Mucosa of rectum (tissue), 2 donors: ENCODE data around the gene COL5A2.

Experiments used
- H3K27ac ChIP-seq, 2 donors: one replicate each; pipeline ENCODE4 v1.7.0; 2013; ENCODE audit warnings: inconsistent platforms in 2 of 2, low read depth in 2 of 2, low read length in 2 of 2
- H3K27me3 ChIP-seq, 2 donors: one replicate each; pipeline ENCODE4 v1.7.0; 2013; ENCODE audit warnings: low read length in 2 of 2; ENCODE audit not compliant: control insufficient read depth in 2 of 2, insufficient read depth in 2 of 2
- H3K36me3 ChIP-seq, 2 donors: one replicate each; pipeline ENCODE4 v1.7.0; 2013; ENCODE audit warnings: low read length in 2 of 2; ENCODE audit not compliant: control insufficient read depth in 2 of 2, insufficient read depth in 2 of 2
- H3K4me1 ChIP-seq, 2 donors: one replicate each; pipeline ENCODE4 v1.7.0; 2013; ENCODE audit warnings: low read length in 2 of 2, mild to moderate bottlenecking in 1 of 2; ENCODE audit not compliant: control insufficient read depth in 2 of 2, insufficient read depth in 2 of 2
- H3K4me3 ChIP-seq, 2 donors: one replicate each; pipeline ENCODE4 v1.7.0; 2013; ENCODE audit warnings: low read length in 2 of 2
- H3K9ac ChIP-seq, 2 donors: one replicate each; pipeline ENCODE4 v1.7.0; 2013; ENCODE audit warnings: low read length in 2 of 2, low read depth in 1 of 2, mild to moderate bottlenecking in 1 of 2
- H3K9me3 ChIP-seq, 2 donors: one replicate each; pipeline ENCODE4 v1.7.0; 2013; ENCODE audit warnings: low read length in 2 of 2; ENCODE audit not compliant: control insufficient read depth in 2 of 2
- donor health status: healthy.
- donor health status: Normal muscosa, but diverticular disease.

The COL5A2 gene

DNA sequence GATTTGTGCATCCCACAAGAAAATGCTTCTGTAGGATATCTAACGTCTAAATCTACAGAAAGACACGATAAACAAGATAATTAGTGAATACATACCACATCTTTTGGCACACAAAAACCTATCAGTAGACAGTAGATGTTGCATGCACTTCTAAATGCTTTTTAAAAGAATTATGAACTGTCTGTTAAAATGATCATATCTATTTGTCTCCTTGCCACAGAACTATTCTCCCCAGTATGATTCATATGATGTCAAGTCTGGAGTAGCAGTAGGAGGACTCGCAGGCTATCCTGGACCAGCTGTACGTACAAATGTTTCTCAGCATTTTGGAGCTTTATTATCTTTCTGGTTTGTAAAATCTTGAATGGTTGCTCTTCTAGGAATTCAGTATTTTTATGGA is 192.7 kb downstream of the COL5A2 start:
- no peaks in the 10 kb centered on the region for H3K4me1 ChIP-seq
- H3K9me3 ChIP-seq = no peaks in the 10 kb centered on the region
- H3K4me3 ChIP-seq = no peak overlapping the region
- no peaks in the 10 kb centered on the region for H3K27me3 ChIP-seq
- H3K27ac ChIP-seq = no peak overlapping the region
- no peak overlapping the region for H3K9ac ChIP-seq
- H3K36me3 ChIP-seq = no peaks in the 10 kb centered on the region

DNA sequence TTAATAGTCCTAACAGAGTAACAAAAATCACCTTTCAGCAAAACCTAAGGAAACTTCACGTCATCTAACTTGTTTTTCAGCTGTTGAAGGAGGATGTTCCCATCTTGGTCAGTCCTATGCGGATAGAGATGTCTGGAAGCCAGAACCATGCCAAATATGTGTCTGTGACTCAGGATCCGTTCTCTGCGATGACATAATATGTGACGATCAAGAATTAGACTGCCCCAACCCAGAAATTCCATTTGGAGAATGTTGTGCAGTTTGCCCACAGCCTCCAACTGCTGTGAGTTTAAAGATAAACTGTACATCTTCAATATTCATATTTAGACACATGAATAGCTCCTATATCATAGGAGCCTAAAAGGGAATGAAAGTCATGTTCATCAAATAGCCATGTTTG is 194.9 kb downstream of the COL5A2 start:
- H3K4me3 ChIP-seq = peak overlapping the region in 1 of 2 donors; percentile 6
- H3K36me3 ChIP-seq = no peaks in the 10 kb centered on the region
- H3K27me3 ChIP-seq = no peaks in the 10 kb centered on the region
- peak overlapping the region in 1 of 2 donors; percentile 20 for H3K27ac ChIP-seq
- no peak overlapping the region for H3K9ac ChIP-seq
- H3K9me3 ChIP-seq = no peaks in the 10 kb centered on the region
- no peaks in the 10 kb centered on the region for H3K4me1 ChIP-seq

DNA sequence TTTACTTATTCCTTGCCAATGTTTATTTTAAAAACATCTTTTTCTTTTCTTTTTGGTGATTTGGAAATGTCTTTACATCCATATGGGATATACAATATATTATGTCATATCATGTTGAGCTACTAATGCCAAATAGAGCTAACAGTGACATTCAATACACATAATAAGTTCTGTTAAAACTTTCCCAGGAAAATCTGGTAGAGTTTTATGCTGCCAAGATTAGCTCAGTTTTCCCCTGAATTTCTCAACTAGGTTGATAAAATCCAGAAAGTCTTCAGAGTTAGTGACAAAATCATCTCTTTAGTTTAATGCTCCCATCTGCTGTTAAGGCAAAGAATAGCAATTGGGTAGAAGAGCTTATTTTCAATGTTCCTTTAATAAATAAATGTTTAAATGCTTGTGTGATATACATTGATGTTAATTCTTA is 195.5 kb downstream of the COL5A2 start:
- H3K36me3 ChIP-seq = no peaks in the 10 kb centered on the region
- no peaks in the 10 kb centered on the region for H3K4me1 ChIP-seq
- H3K9ac ChIP-seq = no peak overlapping the region
- H3K4me3 ChIP-seq = no peak overlapping the region
- H3K9me3 ChIP-seq = no peaks in the 10 kb centered on the region
- peak overlapping the region in 1 of 2 donors; percentile 55 for H3K27ac ChIP-seq
- H3K27me3 ChIP-seq = no peaks in the 10 kb centered on the region

DNA sequence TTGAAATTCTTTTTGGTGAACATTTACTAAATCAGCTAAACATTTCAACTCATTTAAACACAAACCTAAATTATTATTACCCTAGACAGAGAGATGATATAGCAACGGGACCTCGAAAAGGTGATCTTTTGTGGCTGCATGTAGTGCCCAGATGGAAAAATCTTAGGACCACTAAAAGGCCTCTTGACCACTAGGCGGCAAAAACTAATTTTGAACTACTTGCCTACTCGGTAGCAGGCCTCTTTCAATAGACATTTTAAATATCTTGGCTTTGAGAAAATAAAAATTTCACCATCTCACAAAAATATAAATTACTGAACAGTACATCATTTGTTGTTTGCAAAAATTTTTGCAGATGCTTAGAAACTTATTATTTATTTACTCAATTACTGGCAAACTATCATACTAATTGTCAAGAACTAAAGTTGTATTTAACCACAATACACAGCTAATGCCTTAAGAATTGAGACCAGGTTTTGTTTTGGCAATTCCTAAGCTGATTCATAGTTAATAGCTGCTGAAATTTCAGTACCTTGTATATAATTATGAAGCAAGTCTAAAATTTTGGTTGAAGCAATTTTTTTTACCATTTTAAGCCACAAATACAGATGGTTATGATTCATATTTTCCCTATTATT is 196.0 kb downstream of the COL5A2 start:
- Histone ChIP-seq H3K9me3 (no peaks in the 10 kb centered on the region), H3K36me3 (no peaks in the 10 kb centered on the region), H3K4me3 (no peak overlapping the region), H3K27ac (peak overlapping the region; percentile 13 to 55), H3K9ac (no peak overlapping the region), H3K27me3 (no peaks in the 10 kb centered on the region), H3K4me1 (no peaks in the 10 kb centered on the region)
